ENCODE data around the gene FST. TPM values are rescaled to one million over a fixed set of nuclear protein-coding genes. Genes with fewer than 3 reads are reported as not detected.

FST gene
- total RNA-seq, 3 donors from 2014 or later: 1.6 to 3.9 (median 3.5) TPM

- ATAC-seq: no peak
- H3K4me3 Mint-ChIP-seq: no peak overlapping the region
- H3K9me3 Mint-ChIP-seq: no peaks in the 10 kb centered on the region
- H3K36me3 Mint-ChIP-seq (ENCODE audit: insufficient read depth): no peaks in the 10 kb centered on the region
- H3K4me1 Mint-ChIP-seq (ENCODE audit: low read depth): no peaks in the 10 kb centered on the region
- no peak for DNase-seq
- H3K27me3 Mint-ChIP-seq (ENCODE audit: low read depth): peaks cover 7% of the 10 kb centered on the region
Measured at GRCh38 chr5:53456366-53456765, 24.1 kb upstream of the FST start.

- H3K4me1 Mint-ChIP-seq (ENCODE audit: low read depth): no peaks in the 10 kb centered on the region
- H3K36me3 Mint-ChIP-seq (ENCODE audit: insufficient read depth): no peaks in the 10 kb centered on the region
- H3K4me3 Mint-ChIP-seq: no peak overlapping the region
- no peak for DNase-seq
- ATAC-seq: no peak
- H3K27me3 Mint-ChIP-seq (ENCODE audit: low read depth): peaks cover 33% of the 10 kb centered on the region
- H3K9me3 Mint-ChIP-seq: no peaks in the 10 kb centered on the region
Measured at GRCh38 chr5:53463909-53464621, 16.4 kb upstream of the FST start.

- H3K36me3 Mint-ChIP-seq (ENCODE audit: insufficient read depth): no peaks in the 10 kb centered on the region
- H3K4me1 Mint-ChIP-seq (ENCODE audit: low read depth): no peaks in the 10 kb centered on the region
- peaks cover 36% of the 10 kb centered on the region for H3K27me3 Mint-ChIP-seq (ENCODE audit: low read depth)
- H3K4me3 Mint-ChIP-seq: no peak overlapping the region
- ATAC-seq (no peak), DNase-seq (no peak)
- no peaks in the 10 kb centered on the region for H3K9me3 Mint-ChIP-seq
Measured at GRCh38 chr5:53464722-53465121, 15.7 kb upstream of the FST start.

GRCh38 chr5:53469946-53470687, 10.3 kb upstream of the FST start:
- no peak for DNase-seq
- Mint-ChIP-seq H3K36me3 (ENCODE audit: insufficient read depth) (no peaks in the 10 kb centered on the region), H3K27me3 (ENCODE audit: low read depth) (peaks cover 42% of the 10 kb centered on the region), H3K9me3 (no peaks in the 10 kb centered on the region), H3K4me1 (ENCODE audit: low read depth) (no peaks in the 10 kb centered on the region), H3K4me3 (no peak overlapping the region)
- no peak for ATAC-seq

GRCh38 chr5:53472279-53472678, 8.2 kb upstream of the FST start:
- no peak for ATAC-seq
- H3K9me3 Mint-ChIP-seq: no peaks in the 10 kb centered on the region
- H3K4me3 Mint-ChIP-seq: no peak overlapping the region
- peaks cover 52% of the 10 kb centered on the region for H3K27me3 Mint-ChIP-seq (ENCODE audit: low read depth)
- no peaks in the 10 kb centered on the region for H3K36me3 Mint-ChIP-seq (ENCODE audit: insufficient read depth)
- DNase-seq: no peak
- H3K4me1 Mint-ChIP-seq (ENCODE audit: low read depth): no peaks in the 10 kb centered on the region

GRCh38 chr5:53472720-53473510, 7.5 kb upstream of the FST start:
- no peaks in the 10 kb centered on the region for H3K4me1 Mint-ChIP-seq (ENCODE audit: low read depth)
- H3K9me3 Mint-ChIP-seq: no peaks in the 10 kb centered on the region
- DNase-seq: no peak
- H3K36me3 Mint-ChIP-seq (ENCODE audit: insufficient read depth): no peaks in the 10 kb centered on the region
- H3K27me3 Mint-ChIP-seq (ENCODE audit: low read depth): peaks cover 53% of the 10 kb centered on the region
- no peak for ATAC-seq
- H3K4me3 Mint-ChIP-seq: no peak overlapping the region

GRCh38 chr5:53473633-53474032, 6.8 kb upstream of the FST start:
- no peaks in the 10 kb centered on the region for H3K9me3 Mint-ChIP-seq
- no peak overlapping the region for H3K4me3 Mint-ChIP-seq
- H3K27me3 Mint-ChIP-seq (ENCODE audit: low read depth): peaks cover 54% of the 10 kb centered on the region
- H3K4me1 Mint-ChIP-seq (ENCODE audit: low read depth): peaks cover 2% of the 10 kb centered on the region
- ATAC-seq (no peak), DNase-seq (no peak)
- no peaks in the 10 kb centered on the region for H3K36me3 Mint-ChIP-seq (ENCODE audit: insufficient read depth)

GRCh38 chr5:53475320-53475719, 5.1 kb upstream of the FST start:
- Mint-ChIP-seq H3K4me1 (ENCODE audit: low read depth) (peaks cover 10% of the 10 kb centered on the region), H3K36me3 (ENCODE audit: insufficient read depth) (no peaks in the 10 kb centered on the region), H3K27me3 (ENCODE audit: low read depth) (peaks cover 55% of the 10 kb centered on the region), H3K4me3 (no peak overlapping the region), H3K9me3 (no peaks in the 10 kb centered on the region)
- ATAC-seq: no peak
- DNase-seq: no peak

- Mint-ChIP-seq H3K9me3 (no peaks in the 10 kb centered on the region), H3K27me3 (ENCODE audit: low read depth) (peaks cover 58% of the 10 kb centered on the region), H3K4me3 (no peak overlapping the region), H3K4me1 (ENCODE audit: low read depth) (peaks cover 14% of the 10 kb centered on the region), H3K36me3 (ENCODE audit: insufficient read depth) (no peaks in the 10 kb centered on the region)
- ATAC-seq: no peak
- no peak for DNase-seq
Measured at GRCh38 chr5:53476019-53476418, 4.4 kb upstream of the FST start.

- peaks cover 55% of the 10 kb centered on the region for H3K27me3 Mint-ChIP-seq (ENCODE audit: low read depth)
- ATAC-seq (no peak), DNase-seq (no peak)
- H3K4me3 Mint-ChIP-seq: no peak overlapping the region
- H3K4me1 Mint-ChIP-seq (ENCODE audit: low read depth): peaks cover 20% of the 10 kb centered on the region
- no peaks in the 10 kb centered on the region for H3K36me3 Mint-ChIP-seq (ENCODE audit: insufficient read depth)
- no peaks in the 10 kb centered on the region for H3K9me3 Mint-ChIP-seq
Measured at GRCh38 chr5:53476531-53477480, 3.6 kb upstream of the FST start.

- no peaks in the 10 kb centered on the region for H3K36me3 Mint-ChIP-seq (ENCODE audit: insufficient read depth)
- H3K9me3 Mint-ChIP-seq: no peaks in the 10 kb centered on the region
- peaks cover 64% of the 10 kb centered on the region for H3K27me3 Mint-ChIP-seq (ENCODE audit: low read depth)
- ATAC-seq (no peak), DNase-seq (no peak)
- H3K4me3 Mint-ChIP-seq: peak overlapping the region; percentile 86
- H3K4me1 Mint-ChIP-seq (ENCODE audit: low read depth): peaks cover 27% of the 10 kb centered on the region
Measured at GRCh38 chr5:53478411-53479044, 1.9 kb upstream of the FST start.

- Mint-ChIP-seq H3K4me3 (peak overlapping the region; percentile 86), H3K4me1 (ENCODE audit: low read depth) (peaks cover 27% of the 10 kb centered on the region), H3K36me3 (ENCODE audit: insufficient read depth) (no peaks in the 10 kb centered on the region), H3K9me3 (no peaks in the 10 kb centered on the region), H3K27me3 (ENCODE audit: low read depth) (peaks cover 63% of the 10 kb centered on the region)
- DNase-seq (no peak), ATAC-seq (no peak)
Measured at GRCh38 chr5:53479045-53479589, 1.3 kb upstream of the FST start.

Data from activated T-cell treated with anti-CD3 and anti-CD28 coated beads, Interleukin-2, amount 50 U/mL, for 4 hours (primary cell).